ENCODE measurements around the gene NCAPH2.
A peak's percentile ranks its signal among the peaks of the same experiment; 100 is the strongest.

NCAPH2 gene

DNA sequence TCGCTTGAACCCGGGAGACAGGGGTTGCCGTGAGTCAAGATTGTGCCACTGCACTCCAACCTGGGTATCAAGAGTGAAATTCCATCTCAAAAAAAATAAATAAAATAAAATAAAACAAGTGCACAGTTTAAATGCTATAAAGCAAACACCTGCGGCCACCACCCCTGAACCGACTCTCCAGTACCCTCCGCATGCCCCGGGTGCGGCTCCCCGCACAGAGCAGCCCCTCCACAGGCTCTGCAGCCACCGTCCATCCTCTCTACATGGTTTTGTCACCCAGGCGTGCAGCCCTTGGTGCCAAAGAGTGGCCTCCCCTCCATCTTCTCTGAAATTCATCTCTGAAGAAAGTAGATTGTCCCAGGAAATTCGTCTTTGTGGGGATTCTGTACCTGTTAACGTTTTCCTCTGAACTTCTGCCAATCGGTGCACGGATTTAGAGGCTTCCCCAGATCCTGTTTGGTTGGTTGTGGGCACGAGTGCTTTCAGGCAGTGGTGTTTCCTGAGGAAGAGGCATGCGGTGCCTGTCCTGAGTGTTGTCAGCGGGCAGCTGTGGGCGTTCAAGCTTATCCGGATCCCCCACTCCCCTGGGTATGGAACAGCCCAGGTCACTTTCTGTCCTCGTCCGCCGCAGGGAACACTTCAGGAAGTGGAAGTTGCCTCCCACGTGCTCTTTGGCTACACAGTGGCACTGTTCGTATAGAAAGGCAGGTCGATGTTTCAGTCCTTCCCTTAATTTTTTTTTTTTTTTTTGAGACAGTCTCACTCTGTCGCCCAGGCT, 17.3 kb upstream of the NCAPH2 start:
- no peak for DNase-seq

DNA sequence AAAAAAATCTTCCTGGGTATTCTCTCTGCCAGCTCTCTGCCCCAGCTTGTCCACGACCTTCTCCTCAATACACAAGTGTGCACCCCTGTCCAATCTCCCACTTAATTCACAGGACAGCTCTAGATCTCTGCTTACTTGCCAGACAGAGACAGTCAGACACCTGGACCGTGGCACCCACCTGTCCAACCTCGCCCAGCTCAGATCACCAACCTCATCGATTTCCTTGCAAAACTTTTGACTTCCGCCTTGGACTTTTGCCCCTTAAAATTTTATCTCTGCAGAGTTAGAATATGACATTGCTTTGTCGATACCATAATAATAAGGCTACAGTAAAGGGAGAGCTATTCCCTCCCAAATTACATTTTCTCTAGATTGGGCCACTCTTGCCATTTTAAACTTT, 10.9 kb upstream of the NCAPH2 start:
- DNase-seq = no peak

DNA sequence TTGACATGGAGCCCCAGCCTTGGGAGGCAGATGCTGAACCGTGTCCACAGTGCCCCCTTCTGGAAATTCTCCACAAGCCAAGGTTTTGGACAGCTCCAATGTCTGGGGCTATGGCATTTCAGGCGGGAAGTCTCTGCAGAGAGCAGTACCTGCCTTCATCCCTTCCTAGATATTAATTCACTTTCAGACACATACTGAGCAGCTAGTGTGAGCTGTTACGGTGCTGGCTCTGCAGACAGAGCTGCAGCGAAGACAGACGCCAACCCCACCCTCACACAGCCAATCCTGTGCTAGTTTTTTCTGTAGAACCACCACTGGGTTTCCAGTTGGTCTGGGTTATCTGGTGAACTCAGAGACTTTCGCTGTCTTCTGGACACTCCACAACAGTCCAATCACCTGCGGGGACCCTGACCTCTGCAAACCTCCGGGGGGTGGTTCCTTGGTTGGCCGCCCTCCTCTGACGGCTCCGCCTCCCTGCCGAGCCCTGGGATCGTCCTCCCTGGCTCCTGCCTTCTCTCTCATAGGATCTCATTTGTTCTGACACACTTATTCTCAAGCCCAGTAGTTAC, 9.6 kb upstream of the NCAPH2 start:
- DNase-seq = peak; percentile 65

DNA sequence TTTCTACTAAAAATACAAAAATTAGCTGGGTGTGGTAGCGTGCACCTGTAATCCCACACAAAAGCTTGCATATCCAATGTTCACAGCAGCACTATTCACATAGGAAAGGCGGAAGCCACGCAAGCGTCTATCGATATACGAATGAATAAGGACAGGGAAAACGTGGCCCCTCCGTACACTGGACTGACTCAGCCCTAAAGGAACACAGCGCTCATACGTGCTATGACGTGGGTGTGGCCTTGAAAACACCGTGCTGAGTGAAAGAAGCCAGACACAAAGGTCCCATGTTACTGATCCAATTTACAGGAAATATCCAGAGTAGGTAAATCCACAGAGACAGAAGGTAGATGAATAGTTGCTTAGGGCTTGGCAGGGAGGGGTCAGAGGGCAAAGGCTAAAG, 7.6 kb upstream of the NCAPH2 start:
- no peak for DNase-seq

DNA sequence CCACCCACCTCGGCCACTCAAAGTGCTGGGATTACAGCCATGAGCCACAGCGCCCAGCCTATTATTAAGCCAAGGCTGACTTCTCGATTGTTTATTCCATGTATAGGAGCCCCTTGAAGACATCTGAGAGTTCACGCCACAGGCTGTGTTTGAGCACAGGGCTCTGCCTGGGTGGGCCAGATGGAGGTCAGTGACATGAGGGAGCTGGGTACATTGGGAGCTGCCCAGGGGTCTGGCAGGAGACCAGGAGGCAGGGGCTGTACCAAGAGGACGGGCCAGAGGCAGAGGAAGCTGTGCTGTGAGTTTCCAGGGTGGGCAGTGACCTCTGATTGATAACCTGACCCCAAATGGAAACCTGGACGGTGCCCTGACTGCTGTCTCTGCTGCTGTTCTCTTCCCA, 5.9 kb upstream of the NCAPH2 start:
- DNase-seq = no peak

DNA sequence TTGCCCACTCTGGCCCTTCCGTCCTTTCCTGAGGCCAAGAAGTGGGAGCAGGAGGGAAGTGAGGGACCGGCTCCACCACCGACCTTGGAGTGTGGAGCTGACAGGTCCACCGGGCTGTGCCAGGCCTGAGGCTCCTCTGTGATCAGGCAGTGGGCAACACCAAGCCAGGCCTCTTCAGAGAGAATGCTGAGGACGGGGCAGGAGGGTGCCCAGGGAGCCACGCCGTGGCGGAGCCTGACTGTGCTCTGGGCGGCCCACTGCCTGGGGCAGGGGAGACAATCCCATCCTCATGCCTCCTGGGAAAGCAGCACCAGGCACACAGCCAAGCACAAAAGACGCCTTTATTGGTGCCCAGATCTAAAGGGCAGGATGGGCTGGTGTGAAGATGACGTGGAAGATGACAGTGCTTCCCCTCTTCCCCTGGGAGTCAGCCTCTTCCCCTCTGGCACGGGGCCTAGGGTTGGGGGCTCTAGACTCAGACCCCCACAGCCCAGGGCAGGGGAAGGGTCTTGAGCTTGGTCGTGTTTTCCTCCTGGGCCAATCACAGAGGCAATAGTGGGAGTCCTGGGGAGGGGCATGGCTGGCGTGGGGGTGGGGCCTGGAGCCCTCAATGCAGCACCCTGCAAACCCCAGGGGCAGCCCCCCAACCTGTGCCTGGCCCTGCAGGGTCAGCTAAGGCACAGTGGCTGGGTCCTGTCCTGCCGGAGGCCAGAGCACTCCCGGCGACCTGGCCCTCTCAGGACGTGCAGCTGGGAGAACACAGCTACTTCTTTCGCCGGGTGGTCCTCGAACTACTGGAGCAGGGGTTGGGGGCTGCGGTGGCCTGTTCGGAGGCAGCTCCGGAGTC, 5.2 kb upstream of the NCAPH2 start:
- no peak for DNase-seq

DNA sequence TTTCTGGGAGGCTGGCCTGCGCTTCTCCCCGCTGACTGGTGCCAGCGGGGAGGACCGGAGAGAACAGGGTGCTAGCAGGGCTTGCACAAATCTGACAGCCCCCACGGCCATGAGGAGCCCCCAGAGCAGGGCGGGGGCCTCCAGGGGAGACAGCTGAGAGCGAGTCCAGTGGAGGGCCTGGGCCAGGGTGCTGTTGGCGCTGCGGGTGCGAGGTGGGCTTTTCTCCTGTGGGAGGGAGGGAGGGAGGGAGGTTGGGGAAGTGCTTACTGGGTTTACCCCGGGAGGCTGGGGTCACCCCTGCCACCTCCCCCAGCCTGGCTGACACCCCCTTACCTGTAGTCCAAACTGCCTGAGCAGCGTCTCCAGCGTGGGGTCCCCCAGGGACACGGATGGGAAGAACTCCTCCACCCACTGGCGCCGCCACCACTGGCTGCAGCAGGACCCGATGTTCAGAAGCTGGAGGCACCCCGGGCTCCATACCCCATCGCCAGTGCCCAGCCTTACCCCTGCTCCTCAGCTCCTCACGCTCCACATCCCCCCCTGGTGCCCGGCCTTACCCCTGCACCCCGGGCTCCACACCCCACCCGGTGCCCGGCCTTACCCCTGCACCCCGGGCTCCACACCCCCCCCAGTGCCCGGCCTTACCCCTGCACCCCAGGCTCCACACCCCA, 4.4 kb upstream of the NCAPH2 start:
- no peak for DNase-seq

DNA sequence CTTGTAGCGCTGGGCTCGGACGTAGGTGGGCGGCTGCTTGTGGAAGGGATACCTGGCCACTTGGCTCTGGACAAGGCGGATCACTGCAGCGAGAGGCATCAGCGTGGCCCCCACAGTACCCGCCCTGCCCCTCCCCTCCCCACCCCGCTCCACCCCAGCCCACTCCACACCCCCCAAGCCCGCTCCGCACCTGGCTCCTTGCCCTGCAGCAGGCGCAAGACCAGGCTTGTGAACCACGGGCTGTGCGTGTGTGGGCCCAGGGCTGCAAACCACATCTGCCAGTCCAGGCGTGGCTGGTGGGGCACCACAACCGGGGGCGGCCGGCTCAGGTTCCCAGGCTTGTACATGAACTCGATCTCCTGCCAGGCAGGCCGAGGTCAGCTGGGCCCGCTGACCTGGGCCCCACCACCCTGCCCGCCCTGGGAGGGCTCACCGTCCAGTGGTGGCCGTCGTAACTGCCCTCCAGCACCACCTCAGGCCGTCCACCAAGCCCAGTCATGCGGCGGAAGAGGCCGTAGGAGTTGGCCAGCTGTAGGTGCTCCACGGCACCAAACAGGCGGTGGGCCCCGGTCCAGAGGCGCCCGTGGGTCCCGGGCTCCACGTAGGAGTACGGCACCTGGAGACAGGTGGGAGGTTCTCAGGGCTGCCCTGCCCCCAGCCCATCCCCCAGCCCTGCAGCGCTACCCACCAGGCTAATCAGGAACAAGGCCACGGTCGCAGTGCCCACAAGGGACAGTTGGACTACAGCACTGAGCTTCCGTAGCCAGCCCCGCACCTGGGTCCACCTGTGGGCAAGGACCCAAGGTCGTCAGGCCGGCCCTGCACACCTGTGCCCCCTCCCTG, 3.4 kb upstream of the NCAPH2 start:
- no peak for DNase-seq

DNA sequence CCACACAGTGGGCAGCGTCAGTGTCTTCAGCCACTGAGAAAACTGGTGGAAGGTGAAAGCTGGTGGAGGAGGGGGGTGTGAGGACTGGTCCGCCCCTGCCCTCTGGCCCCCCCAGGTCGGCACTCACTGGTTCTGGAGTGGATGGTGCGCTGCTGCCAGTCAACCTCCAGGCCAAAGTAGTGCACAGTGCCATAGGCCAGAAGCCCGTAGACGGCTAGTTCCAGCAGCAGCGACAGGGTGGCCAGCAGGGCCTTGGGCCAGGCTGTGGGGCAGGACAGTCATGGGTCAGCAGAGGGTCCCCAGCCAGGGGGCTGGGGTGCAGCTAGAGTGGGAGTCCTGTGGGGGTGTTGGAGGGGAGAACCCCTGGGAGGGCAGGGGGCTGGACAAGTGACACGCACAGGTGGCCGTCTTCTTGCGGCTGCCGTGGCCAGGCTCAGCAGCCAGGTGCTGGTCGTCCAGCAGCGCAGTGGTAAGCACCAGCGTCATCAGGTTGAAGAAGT, 2.7 kb upstream of the NCAPH2 start:
- DNase-seq = no peak

DNA sequence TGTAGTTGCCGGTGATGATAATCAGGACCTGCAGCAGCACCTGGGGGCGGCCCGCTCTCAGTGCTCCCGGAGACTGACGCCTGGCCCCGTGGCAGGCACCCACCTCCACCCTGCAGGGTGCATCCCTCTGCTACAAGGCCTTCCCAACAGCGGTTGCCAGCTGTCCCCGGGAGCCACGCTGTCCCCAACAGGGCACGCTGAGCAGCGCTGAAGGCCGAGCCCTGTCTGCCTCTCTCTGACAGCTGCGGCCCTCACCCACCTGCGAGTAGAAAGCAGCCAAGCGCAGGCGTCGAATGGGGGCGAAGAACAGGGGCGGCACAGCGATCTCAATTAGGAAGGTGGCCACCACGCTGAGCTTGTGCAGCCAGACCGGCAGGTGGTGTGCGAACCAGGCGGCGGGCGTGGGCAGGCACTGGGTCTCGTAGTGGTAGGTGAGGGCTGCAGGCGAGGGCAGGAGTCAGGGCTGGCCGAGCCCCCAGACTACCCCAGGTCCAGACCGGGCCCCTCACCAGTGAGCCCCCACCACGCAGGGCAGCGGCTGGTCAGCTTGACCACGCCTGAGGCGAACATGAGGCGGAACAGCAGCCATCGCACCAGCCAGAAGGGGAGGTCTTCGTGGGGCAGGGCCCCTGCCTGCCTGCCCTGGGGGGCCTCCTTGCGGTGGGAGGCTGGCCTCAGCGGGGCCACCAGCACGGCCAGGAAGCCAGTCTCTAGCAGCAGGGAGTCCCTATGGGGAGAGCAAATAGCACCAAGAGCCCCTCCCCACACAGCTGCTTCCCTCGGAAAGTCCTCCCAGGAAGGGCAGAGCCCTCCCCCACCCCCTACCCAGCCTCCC, 2.0 kb upstream of the NCAPH2 start:
- DNase-seq = no peak

DNA sequence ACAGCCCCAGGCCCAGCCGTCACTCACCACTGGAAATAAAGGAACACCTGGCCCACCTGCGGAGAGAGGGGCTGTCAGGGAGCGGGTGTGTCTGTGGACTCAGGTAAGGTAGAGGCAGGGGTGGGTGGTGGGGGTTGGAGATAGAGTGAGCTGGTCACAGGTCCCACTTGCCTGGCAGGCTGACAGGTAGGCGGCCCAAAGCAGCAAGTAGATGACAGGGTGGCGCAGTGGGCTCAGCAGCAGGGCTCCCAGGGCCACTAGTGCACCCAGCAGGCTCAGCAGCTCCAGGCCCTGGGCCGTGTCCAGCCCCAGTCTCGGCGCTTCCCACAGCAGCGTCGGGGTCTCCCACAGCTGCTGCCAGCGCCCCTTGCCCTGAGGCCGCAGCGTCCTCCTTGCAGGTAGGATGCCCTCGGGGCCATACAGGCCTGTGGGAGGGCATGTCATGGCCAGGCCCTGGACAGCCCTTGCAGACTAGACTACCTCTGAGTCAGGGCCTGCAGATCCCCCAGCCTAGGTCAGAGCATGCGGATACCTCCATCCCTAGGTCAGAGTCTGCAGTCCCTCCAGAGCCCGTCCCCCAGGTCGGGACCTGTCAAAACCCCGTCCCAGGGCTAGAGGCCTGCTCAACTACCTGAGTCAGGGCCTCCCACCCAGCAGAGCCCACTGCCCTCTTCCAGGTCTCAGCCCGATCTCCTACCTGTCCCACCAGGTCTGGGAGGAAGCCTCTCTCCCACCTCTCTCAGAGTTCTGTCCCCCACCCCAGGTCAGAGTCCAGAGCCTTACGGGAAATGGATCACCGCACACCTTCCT, 1.2 kb upstream of the NCAPH2 start:
- DNase-seq = peak; percentile 87

DNA sequence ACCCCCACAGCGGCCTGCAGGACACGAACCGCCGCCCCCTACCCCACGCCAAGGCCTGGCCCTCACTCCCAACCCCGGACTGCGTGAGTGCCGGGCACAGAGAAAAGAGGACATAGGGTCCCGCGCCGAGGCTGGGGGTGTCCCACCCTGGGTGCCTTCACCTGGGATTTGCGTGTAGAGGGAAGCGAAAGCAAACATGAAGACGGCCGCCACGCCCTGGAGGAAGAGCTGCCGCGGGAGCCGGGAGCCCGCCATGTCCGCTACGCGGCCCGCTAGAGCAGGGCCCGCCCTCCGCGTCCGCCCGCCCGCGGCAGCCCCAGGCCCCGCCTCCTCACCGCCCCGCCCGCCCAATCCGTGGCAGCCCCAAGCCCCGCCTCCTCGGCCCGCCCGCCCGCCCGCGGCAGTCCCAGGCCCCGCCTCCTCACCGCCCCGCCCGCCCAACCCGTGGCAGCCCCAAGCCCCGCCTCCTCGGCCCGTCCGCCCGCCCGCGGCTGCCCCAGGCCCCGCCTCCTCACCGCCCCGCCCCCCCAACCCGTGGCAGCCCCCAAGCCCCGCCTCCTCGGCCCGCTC, 518 bp upstream of the NCAPH2 start, which contains the start of gene LMF2:
Gene LMF2, minus strand, starts transcription at position 282 of the 570 bp plus-strand sequence. Its CDS starts 27 bp downstream, at position 255.
- peak; percentile 92 for DNase-seq

DNA sequence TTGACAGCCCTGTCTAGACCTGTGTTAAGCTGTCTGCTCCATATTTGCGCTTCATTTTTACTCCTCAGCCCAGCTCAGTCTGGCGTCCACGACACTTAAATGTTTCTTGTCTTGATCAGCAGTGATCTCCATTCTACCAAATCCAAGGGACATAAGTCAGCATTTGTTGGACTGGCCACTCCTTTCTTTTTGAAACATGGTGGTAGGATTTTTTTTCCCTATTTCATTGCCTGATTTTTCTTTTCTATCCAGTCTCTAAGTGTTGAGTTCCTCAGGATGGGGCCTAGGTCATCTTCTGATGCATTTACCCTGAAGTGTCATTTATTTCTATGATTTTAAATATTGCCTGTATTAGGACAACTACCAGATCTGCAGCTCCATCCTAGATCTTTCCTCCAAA, 873 bp downstream of the NCAPH2 start:
- DNase-seq = no peak

DNA sequence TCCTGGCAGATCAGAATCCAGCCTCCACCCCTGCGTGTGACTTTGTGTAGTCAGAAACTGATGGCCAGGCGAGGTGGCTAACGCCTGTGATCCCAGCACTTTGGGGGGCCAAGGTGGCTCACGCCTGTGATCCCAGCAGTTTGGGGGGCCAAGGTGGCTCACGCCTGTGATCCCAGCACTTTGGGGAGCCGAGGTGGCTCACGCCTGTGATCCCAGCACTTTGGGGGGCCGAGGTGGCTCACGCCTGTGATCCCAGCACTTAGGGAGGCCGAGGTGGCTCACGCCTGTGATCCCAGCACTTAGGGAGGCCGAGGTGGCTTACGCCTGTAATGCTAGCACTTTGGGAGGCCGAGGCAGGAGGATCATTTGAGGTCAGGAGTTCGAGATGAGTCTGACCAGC, 5.2 kb downstream of the NCAPH2 start:
- DNase-seq = no peak

DNA sequence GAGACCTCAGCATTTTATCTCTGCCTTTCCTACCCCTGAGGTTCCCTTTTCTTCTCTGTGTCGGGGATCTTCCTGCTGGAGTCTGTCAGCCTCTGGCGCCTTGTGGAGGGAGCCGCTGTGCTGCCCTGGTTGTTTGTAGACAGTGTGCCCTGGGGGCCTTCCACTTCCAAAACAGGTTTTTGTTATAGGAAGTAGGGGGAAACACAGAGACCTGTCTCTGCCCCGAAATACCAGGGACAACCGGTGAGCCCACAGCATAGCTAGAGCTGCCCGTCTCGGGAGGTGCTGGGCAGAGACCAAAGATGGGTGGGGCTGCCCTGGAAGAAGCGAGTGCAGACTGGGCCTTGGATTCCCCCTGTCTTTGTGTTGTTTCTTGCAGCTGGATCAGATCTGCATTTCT, 8.0 kb downstream of the NCAPH2 start:
- no peak for DNase-seq

DNA sequence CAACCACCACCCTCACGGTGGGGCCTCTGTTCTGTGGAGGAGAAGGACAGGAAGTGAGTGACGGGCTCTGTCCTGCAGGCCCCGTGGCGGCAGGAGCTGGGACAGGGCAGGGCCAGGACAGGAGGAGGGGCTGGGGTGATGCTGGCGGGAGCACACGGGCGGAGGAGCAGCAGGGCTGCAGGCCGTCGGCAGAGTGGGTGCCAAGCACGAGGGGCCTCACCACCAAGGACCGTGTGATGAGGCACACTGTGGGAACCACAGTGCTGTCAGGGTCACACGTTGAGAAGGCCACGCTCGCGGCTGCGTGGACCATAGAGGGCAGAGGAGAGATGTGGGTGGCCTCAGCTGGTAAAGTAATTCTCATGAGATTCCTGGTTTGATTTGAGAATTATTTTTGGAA, 8.9 kb downstream of the NCAPH2 start:
- DNase-seq = no peak

DNA sequence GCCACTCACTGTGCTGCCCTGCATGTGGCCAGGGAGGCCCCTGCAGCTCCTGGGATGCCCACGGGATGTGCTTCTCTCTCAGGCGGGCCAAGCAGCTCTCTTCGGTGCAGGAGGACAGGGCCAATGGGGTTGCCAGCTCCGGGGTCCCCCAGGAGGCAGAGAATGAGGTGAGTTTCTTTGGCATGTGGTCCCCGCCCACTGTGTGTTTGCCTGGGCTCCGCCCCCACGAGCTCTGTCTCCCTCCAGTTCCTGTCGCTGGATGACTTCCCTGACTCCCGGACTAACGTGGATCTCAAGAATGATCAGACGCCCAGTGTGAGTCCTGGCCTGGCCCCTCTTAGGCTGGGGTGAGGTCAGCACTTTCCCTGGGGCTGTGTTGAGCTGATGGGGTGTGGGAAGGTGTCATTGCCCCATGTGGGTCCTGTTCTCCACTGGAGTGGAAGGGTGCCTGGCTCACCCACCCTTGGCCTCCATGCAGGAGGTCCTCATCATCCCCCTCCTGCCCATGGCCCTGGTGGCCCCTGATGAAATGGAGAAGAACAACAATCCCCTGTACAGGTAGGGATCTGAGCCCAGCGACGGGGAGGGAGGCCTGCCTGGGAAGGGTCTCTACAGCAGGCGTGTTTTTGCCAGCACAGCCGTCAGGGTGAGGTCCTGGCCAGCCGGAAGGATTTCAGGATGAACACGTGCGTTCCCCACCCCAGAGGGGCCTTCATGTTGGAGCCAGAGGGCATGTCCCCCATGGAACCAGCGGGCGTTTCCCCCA, 9.7 kb downstream of the NCAPH2 start:
- no peak for DNase-seq

DNA sequence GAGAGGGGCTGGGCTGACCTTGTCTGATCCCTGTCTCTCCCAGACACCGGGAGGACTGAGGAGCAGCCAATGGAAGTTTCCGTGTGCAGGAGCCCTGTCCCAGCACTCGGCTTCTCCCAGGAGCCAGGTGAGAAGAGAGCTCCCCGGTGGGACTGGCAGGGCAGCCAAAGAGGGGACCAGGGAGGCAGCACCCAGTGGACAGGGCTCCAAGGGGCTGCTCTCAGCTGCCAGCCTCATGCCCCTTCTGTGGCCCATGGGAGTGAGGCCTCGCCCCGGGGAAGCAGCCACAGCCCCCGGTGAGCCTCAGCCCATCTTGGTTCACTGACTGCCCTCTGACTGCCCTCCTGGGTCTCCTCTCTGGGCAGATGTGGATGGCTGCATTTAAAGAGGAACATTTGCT, 10.6 kb downstream of the NCAPH2 start:
- no peak for DNase-seq

DNA sequence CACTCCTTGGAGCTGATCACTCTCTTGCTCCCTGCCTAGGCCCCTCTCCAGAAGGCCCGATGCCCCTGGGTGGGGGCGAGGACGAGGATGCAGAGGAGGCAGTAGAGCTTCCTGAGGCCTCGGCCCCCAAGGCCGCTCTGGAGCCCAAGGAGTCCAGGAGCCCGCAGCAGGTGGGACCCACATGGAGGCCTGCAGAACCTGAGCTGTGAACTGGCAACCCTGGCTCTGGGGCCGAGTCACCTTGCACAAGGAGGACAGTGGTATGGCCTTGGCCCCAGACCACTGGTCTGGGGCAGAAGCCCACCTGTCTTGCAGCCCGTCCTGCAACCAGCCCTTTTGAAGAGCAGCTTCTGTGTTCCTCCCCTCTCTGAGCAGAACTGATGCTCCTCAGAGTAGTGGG, 11.1 kb downstream of the NCAPH2 start:
- DNase-seq = no peak
